GM13977 (cell line): Measurements from ENCODE around the gene PIGQ.

Source experiments
- DNase-seq: peaks from one replicate; pipeline ENCODE4 v3.0.0; 2012; ENCODE audit warnings: low spot score
- CTCF ChIP-seq: IDR thresholded peaks from 2 replicates; pipeline ENCODE4 v1.5.1; 2012; ENCODE audit warnings: mild to moderate bottlenecking, control low read depth; ENCODE audit not compliant: insufficient read depth; ENCODE audit errors: extremely low read depth, missing control alignments
- in situ Hi-C: fragments of 300-500 bp; cut with MboI; formaldehyde crosslinking; loops from one replicate; pipeline ENCODE4 v1.12.0; 2022; ENCODE audit warnings: low sequenced_read_pairs, low pct_unique_long_range_greater_than_20kb, mixed read lengths, inconsistent platforms; ENCODE audit not compliant: unreplicated experiment

The PIGQ gene

GRCh38 chr16:578870-579405, 9.2 kb downstream of the PIGQ start:
- in situ Hi-C loops: no loop called here
- TF ChIP-seq CTCF: peak; percentile 96
- DNase-seq: peak; percentile 89

- TF ChIP-seq CTCF: no peak
- DNase-seq: no peak
- in situ Hi-C loops: no loop called here
These were observed 10.6 kb downstream of the PIGQ start for GRCh38 chr16:580141-580945.

- TF ChIP-seq CTCF: no peak
- no peak for DNase-seq
- in situ Hi-C loops: no loop called here
These were observed 11.3 kb downstream of the PIGQ start for GRCh38 chr16:580946-581498.

GRCh38 chr16:582218-582613, 12.4 kb downstream of the PIGQ start:
- in situ Hi-C loops: no loop called here
- no peak for TF ChIP-seq CTCF
- DNase-seq: no peak

- TF ChIP-seq CTCF: no peak
- DNase-seq: no peak
- in situ Hi-C loops: no loop called here
These were observed 13.0 kb downstream of the PIGQ start for GRCh38 chr16:582614-583331.

GRCh38 chr16:583470-583814, 13.7 kb downstream of the PIGQ start:
- DNase-seq: no peak

More at GRCh38 chr16:583470-583814, 13.7 kb downstream of the PIGQ start:
- in situ Hi-C loops: no loop called here
- no peak for TF ChIP-seq CTCF
